Naive thymus-derived CD8-positive, alpha-beta T cell (primary cell): ENCODE measurements around the gene KCND2. TPM values are rescaled to one million over a fixed set of nuclear protein-coding genes. Genes with fewer than 3 reads are reported as not detected.
"Not testable (repeated sequence)": the region's sequence is repeated elsewhere in the genome, so short reads cannot be mapped to it uniquely, and the experiment has no call there.

ENCODE experiments used
- ATAC-seq, 2 donors: fragments of 150-1000 bp; cut with Tn5 transposase in 1 of 2; sonication (Bioruptor Pico), chemical (Tn5 transposase) in 1 of 2; 1 replicate in 1 of 2; 2 replicates in 1 of 2; pipeline ENCODE4 v1.10.0; 2021; ENCODE audit warnings: mild to moderate bottlenecking in 2 of 2, moderate library complexity in 2 of 2
- POLR2A ChIA-PET: fragments of 350-600 bp; sonication (Branson Sonifier 250); formaldehyde crosslinking; loops from one replicate; lab custom pipeline; 2021; ENCODE audit warnings: antibody characterized with exemption; lab: Charles Lee
- DNase-seq, 10 donors: peaks; one replicate each; pipeline versions ENCODE4 v3.0.0 to v3.0.0-alpha.2; 2020 to 2022
- H3K27ac Mint-ChIP-seq, 10 donors: one replicate each; pipeline ENCODE4 v1.8.0; 2020 to 2022; ENCODE audit warnings: mild to moderate bottlenecking in 10 of 10, mixed read lengths in 10 of 10, moderate library complexity in 4 of 10, inconsistent platforms in 1 of 10
- H3K27me3 Mint-ChIP-seq, 5 donors: one replicate each; pipeline ENCODE4 v1.8.0; 2021 to 2022; ENCODE audit warnings: mixed read lengths in 5 of 5
- H3K36me3 Mint-ChIP-seq, 3 donors: one replicate each; pipeline ENCODE4 v1.8.0; 2020 to 2022; ENCODE audit warnings: mixed read lengths in 3 of 3, mild to moderate bottlenecking in 2 of 3, inconsistent platforms in 1 of 3
- H3K4me1 Mint-ChIP-seq, 4 donors: one replicate each; pipeline ENCODE4 v1.8.0; 2021 to 2022; ENCODE audit warnings: mixed read lengths in 4 of 4
- H3K4me3 Mint-ChIP-seq, 10 donors: one replicate each; pipeline ENCODE4 v1.8.0; 2020 to 2022; ENCODE audit warnings: mild to moderate bottlenecking in 10 of 10, mixed read lengths in 10 of 10, moderate library complexity in 6 of 10, inconsistent platforms in 1 of 10
- H3K9me3 Mint-ChIP-seq, 9 donors: one replicate each; pipeline ENCODE4 v1.8.0; 2020 to 2022; ENCODE audit warnings: mixed read lengths in 9 of 9, mild to moderate bottlenecking in 3 of 9, inconsistent platforms in 1 of 9, moderate library complexity in 1 of 9
- polyA plus RNA-seq, 3 donors: library from polyadenylated mRNA; unstranded; fragments of 300-500 nt; fragmentation: Illumina TruSeq; gene quantifications; one replicate each; pipeline ENCODE4 v1.2.3, GENCODE V29; 2021
- total RNA-seq, 8 experiments: library from RNA in 2 of 8; stranded (reverse) in 2 of 8; gene quantifications; one replicate each; pipeline ENCODE4 v1.2.3 and lab custom pipeline; 2021 to 2026

The KCND2 gene
- total and polyA plus RNA-seq, 5 experiments from 2014 or later, result not detected

- POLR2A ChIA-PET, result no interaction called here
- Mint-ChIP-seq H3K9me3 (peaks cover 0 to 2% (median 0%) of the 10 kb centered on the region in 9 donors), H3K36me3 (no peaks in the 10 kb centered on the region), H3K27ac (no peak overlapping the region), H3K4me1 (no peaks in the 10 kb centered on the region), H3K4me3 (no peak overlapping the region), H3K27me3 (peaks cover 2 to 10% (median 8%) of the 10 kb centered on the region in 5 donors)
- ATAC-seq (no peak), DNase-seq (no peak)
Observed at GRCh38 chr7:120738816-120739215, 465.8 kb downstream of the KCND2 start.

GRCh38 chr7:120740348-120740747 is 467.4 kb downstream of the KCND2 start:
- H3K4me3 Mint-ChIP-seq, result no peak overlapping the region
- ATAC-seq (no peak), DNase-seq (no peak)
- peaks cover 2 to 11% (median 8%) of the 10 kb centered on the region in 5 donors for H3K27me3 Mint-ChIP-seq
- no peaks in the 10 kb centered on the region for H3K4me1 Mint-ChIP-seq
- H3K36me3 Mint-ChIP-seq, result no peaks in the 10 kb centered on the region
- POLR2A ChIA-PET, result no interaction called here
- H3K9me3 Mint-ChIP-seq, result peaks cover 0 to 2% (median 0%) of the 10 kb centered on the region in 9 donors
- no peak overlapping the region for H3K27ac Mint-ChIP-seq

- Mint-ChIP-seq H3K4me1 (no peaks in the 10 kb centered on the region), H3K9me3 (peaks cover 0 to 2% (median 0%) of the 10 kb centered on the region in 9 donors), H3K36me3 (no peaks in the 10 kb centered on the region), H3K4me3 (no peak overlapping the region), H3K27me3 (peaks cover 2 to 12% (median 11%) of the 10 kb centered on the region in 5 donors), H3K27ac (no peak overlapping the region)
- POLR2A ChIA-PET, result no interaction called here
- no peak for ATAC-seq
- no peak for DNase-seq
Observed at GRCh38 chr7:120741371-120742042, 468.5 kb downstream of the KCND2 start.

GRCh38 chr7:120742372-120742771 is 469.4 kb downstream of the KCND2 start:
- Mint-ChIP-seq H3K27me3 (peaks cover 0 to 11% (median 9%) of the 10 kb centered on the region in 5 donors), H3K36me3 (no peaks in the 10 kb centered on the region), H3K4me3 (no peak overlapping the region), H3K4me1 (no peaks in the 10 kb centered on the region), H3K9me3 (peaks cover 0 to 1% (median 0%) of the 10 kb centered on the region in 9 donors), H3K27ac (no peak overlapping the region)
- no peak for DNase-seq
- POLR2A ChIA-PET, result no interaction called here
- no peak for ATAC-seq

GRCh38 chr7:120743128-120743527 is 470.2 kb downstream of the KCND2 start:
- peaks cover 0 to 11% (median 4%) of the 10 kb centered on the region in 5 donors for H3K27me3 Mint-ChIP-seq
- DNase-seq (no peak), ATAC-seq (no peak)
- H3K4me1 Mint-ChIP-seq, result no peaks in the 10 kb centered on the region
- no peak overlapping the region for H3K27ac Mint-ChIP-seq
- no peaks in the 10 kb centered on the region for H3K36me3 Mint-ChIP-seq
- no peak overlapping the region for H3K4me3 Mint-ChIP-seq
- H3K9me3 Mint-ChIP-seq, result no peaks in the 10 kb centered on the region
- POLR2A ChIA-PET, result no interaction called here

- Mint-ChIP-seq H3K9me3 (no peaks in the 10 kb centered on the region), H3K27me3 (peaks cover 3 to 9% (median 5%) of the 10 kb centered on the region in 5 donors), H3K4me3 (no peak overlapping the region), H3K27ac (no peak overlapping the region), H3K4me1 (no peaks in the 10 kb centered on the region), H3K36me3 (no peaks in the 10 kb centered on the region)
- ATAC-seq, result no peak
- no peak for DNase-seq
- POLR2A ChIA-PET, result no interaction called here
Observed at GRCh38 chr7:120760050-120760449, 487.1 kb downstream of the KCND2 start.

GRCh38 chr7:120760851-120761250 is 487.9 kb downstream of the KCND2 start:
- H3K9me3 Mint-ChIP-seq, result no peaks in the 10 kb centered on the region
- DNase-seq, result no peak
- ATAC-seq, result no peak
- H3K4me1 Mint-ChIP-seq, result no peaks in the 10 kb centered on the region
- peaks cover under 1 to 9% (median 3%) of the 10 kb centered on the region in 5 donors for H3K27me3 Mint-ChIP-seq
- POLR2A ChIA-PET, result no interaction called here
- no peak overlapping the region for H3K27ac Mint-ChIP-seq
- H3K36me3 Mint-ChIP-seq, result no peaks in the 10 kb centered on the region
- no peak overlapping the region for H3K4me3 Mint-ChIP-seq

GRCh38 chr7:120770206-120770605 is 497.2 kb downstream of the KCND2 start:
- H3K9me3 Mint-ChIP-seq, result no peaks in the 10 kb centered on the region
- H3K4me3 Mint-ChIP-seq, result no peak overlapping the region
- POLR2A ChIA-PET, result no interaction called here
- no peaks in the 10 kb centered on the region for H3K36me3 Mint-ChIP-seq
- H3K4me1 Mint-ChIP-seq, result no peaks in the 10 kb centered on the region
- no peaks in the 10 kb centered on the region for H3K27me3 Mint-ChIP-seq
- ATAC-seq, result no peak
- H3K27ac Mint-ChIP-seq, result no peak overlapping the region
- DNase-seq, result no peak

GRCh38 chr7:120774481-120774880 is 501.5 kb downstream of the KCND2 start:
- H3K4me3 Mint-ChIP-seq, result no peak overlapping the region
- peaks cover 0 to 2% (median 0%) of the 10 kb centered on the region in 5 donors for H3K27me3 Mint-ChIP-seq
- H3K36me3 Mint-ChIP-seq, result no peaks in the 10 kb centered on the region
- no peaks in the 10 kb centered on the region for H3K9me3 Mint-ChIP-seq
- no peak for ATAC-seq
- no peak overlapping the region for H3K27ac Mint-ChIP-seq
- POLR2A ChIA-PET, result no interaction called here
- no peaks in the 10 kb centered on the region for H3K4me1 Mint-ChIP-seq
- DNase-seq, result no peak

- Mint-ChIP-seq H3K27ac (no peak overlapping the region), H3K36me3 (no peaks in the 10 kb centered on the region), H3K27me3 (peaks cover 0 to 2% (median 0%) of the 10 kb centered on the region in 5 donors), H3K4me1 (no peaks in the 10 kb centered on the region), H3K9me3 (no peaks in the 10 kb centered on the region), H3K4me3 (no peak overlapping the region)
- DNase-seq (no peak), ATAC-seq (no peak)
- POLR2A ChIA-PET, result no interaction called here
Observed at GRCh38 chr7:120775755-120776154, 502.8 kb downstream of the KCND2 start.

GRCh38 chr7:120779078-120779477 is 506.1 kb downstream of the KCND2 start:
- H3K9me3 Mint-ChIP-seq, POLR2A ChIA-PET, H3K4me1 Mint-ChIP-seq, H3K27ac Mint-ChIP-seq, H3K4me3 Mint-ChIP-seq, H3K27me3 Mint-ChIP-seq, DNase-seq, H3K36me3 Mint-ChIP-seq, ATAC-seq: not testable (repeated sequence)

- H3K4me3 Mint-ChIP-seq, H3K4me1 Mint-ChIP-seq, H3K27ac Mint-ChIP-seq, H3K27me3 Mint-ChIP-seq, H3K36me3 Mint-ChIP-seq, H3K9me3 Mint-ChIP-seq, DNase-seq, POLR2A ChIA-PET, ATAC-seq: not testable (repeated sequence)
Observed at GRCh38 chr7:120780451-120780850, 507.5 kb downstream of the KCND2 start.

GRCh38 chr7:120780938-120781337 is 508.0 kb downstream of the KCND2 start:
- Mint-ChIP-seq H3K4me1 (no peaks in the 10 kb centered on the region), H3K9me3 (no peaks in the 10 kb centered on the region), H3K4me3 (no peak overlapping the region), H3K27ac (no peak overlapping the region), H3K36me3 (no peaks in the 10 kb centered on the region), H3K27me3 (peaks cover 0 to 6% (median 0%) of the 10 kb centered on the region in 5 donors)
- DNase-seq (no peak), ATAC-seq (no peak)
- POLR2A ChIA-PET, result no interaction called here

- H3K27ac Mint-ChIP-seq, H3K4me3 Mint-ChIP-seq, POLR2A ChIA-PET, H3K36me3 Mint-ChIP-seq, H3K9me3 Mint-ChIP-seq, H3K4me1 Mint-ChIP-seq, DNase-seq, ATAC-seq: not testable (repeated sequence)
- peaks cover 0 to 14% (median 1%) of the 10 kb centered on the region in 5 donors for H3K27me3 Mint-ChIP-seq
Observed at GRCh38 chr7:120781924-120782323, 508.9 kb downstream of the KCND2 start.
